GF-D8 (cell line): ENCODE results near the gene SLC25A23.
A peak's percentile ranks its signal among the peaks of the same experiment; 100 is the strongest.
"Not testable (repeated sequence)": the region's sequence is repeated elsewhere in the genome, so short reads cannot be mapped to it uniquely, and the experiment has no call there.

Experiments
- DNase-seq: peaks from one replicate; lab custom pipeline; 2025; lab: John Stamatoyannopoulos, UW

The SLC25A23 gene

GRCh38 chr19:6457958-6458694 lies 1.5 kb downstream of the SLC25A23 start:
- no peak for DNase-seq

- no peak for DNase-seq
Observed at GRCh38 chr19:6455924-6456323, 3.7 kb downstream of the SLC25A23 start.

GRCh38 chr19:6453951-6454565 lies 5.5 kb downstream of the SLC25A23 start:
- DNase-seq = no peak

- no peak for DNase-seq
Observed at GRCh38 chr19:6452899-6453298, 6.7 kb downstream of the SLC25A23 start.

GRCh38 chr19:6452223-6452614 lies 7.4 kb downstream of the SLC25A23 start:
- no peak for DNase-seq

GRCh38 chr19:6451583-6452222 lies 7.9 kb downstream of the SLC25A23 start:
- DNase-seq = no peak

GRCh38 chr19:6450166-6450565 lies 9.4 kb downstream of the SLC25A23 start:
- no peak for DNase-seq

GRCh38 chr19:6448045-6448444 lies 11.5 kb downstream of the SLC25A23 start:
- no peak for DNase-seq

- DNase-seq = no peak
Observed at GRCh38 chr19:6446452-6446851, 13.1 kb downstream of the SLC25A23 start.

GRCh38 chr19:6443986-6444385 lies 15.6 kb downstream of the SLC25A23 start:
- DNase-seq = no peak

- no peak for DNase-seq
Observed at GRCh38 chr19:6442087-6442688, 17.4 kb downstream of the SLC25A23 start.

GRCh38 chr19:6440905-6441304 lies 18.7 kb downstream of the SLC25A23 start:
- DNase-seq = no peak

- no peak for DNase-seq
Observed at GRCh38 chr19:6439743-6440142, 19.8 kb downstream of the SLC25A23 start.

GRCh38 chr19:6433663-6434062 lies 25.9 kb downstream of the SLC25A23 start, which contains the start of gene SLC25A41:
TSS of gene SLC25A41 (minus strand) at chr19:6433763. CDS start at chr19:6433693, 70 bp downstream.
- DNase-seq = no peak

- no peak for DNase-seq
Observed at GRCh38 chr19:6433165-6433564, 26.4 kb downstream of the SLC25A23 start.

- DNase-seq = no peak
Observed at GRCh38 chr19:6431891-6432290, 27.7 kb downstream of the SLC25A23 start.

- no peak for DNase-seq
Observed at GRCh38 chr19:6429419-6430221, 30.0 kb downstream of the SLC25A23 start.

- not testable (repeated sequence) for DNase-seq
Observed at GRCh38 chr19:6428692-6429418, 30.7 kb downstream of the SLC25A23 start.

- DNase-seq = no peak
Observed at GRCh38 chr19:6427131-6427530, 32.5 kb downstream of the SLC25A23 start.

GRCh38 chr19:6425732-6426620 lies 33.6 kb downstream of the SLC25A23 start:
- peak; percentile 68 for DNase-seq
